Uterus (tissue), 4 donors: ENCODE results near the gene MAPKBP1. TPM values are rescaled to one million over a fixed set of nuclear protein-coding genes. Genes with fewer than 3 reads are reported as not detected.

ENCODE experiments used
- DNase-seq, 2 donors: peaks; one replicate each; pipeline ENCODE4 v3.0.0-alpha.2; 2019 to 2020
- H3K27ac ChIP-seq, 2 donors: fragments of 200-600 bp; sonication (generic); 1 replicate in 1 of 2; 2 replicates in 1 of 2; pipeline ENCODE4 v1.5.1; 2016 to 2018
- H3K27me3 ChIP-seq, 2 donors: fragments of 200-600 bp; sonication (generic); one replicate each; pipeline ENCODE4 v1.5.1; 2018 to 2019; ENCODE audit warnings: control low read depth in 1 of 2
- H3K36me3 ChIP-seq, 2 donors: fragments of 200-600 bp; sonication (generic); one replicate each; pipeline ENCODE4 v1.5.1; 2019; ENCODE audit warnings: control low read depth in 1 of 2
- H3K4me1 ChIP-seq, 2 donors: fragments of 200-600 bp; sonication (generic); one replicate each; pipeline ENCODE4 v1.5.1; 2018 to 2019; ENCODE audit warnings: control low read depth in 1 of 2
- H3K4me3 ChIP-seq, 2 donors: fragments of 200-600 bp; sonication (generic); 1 replicate in 1 of 2; 2 replicates in 1 of 2; pipeline ENCODE4 v1.5.1; 2018 to 2019; ENCODE audit warnings: mild to moderate bottlenecking in 1 of 2
- H3K9me3 ChIP-seq, 2 donors: fragments of 200-600 bp; sonication (generic); one replicate each; pipeline ENCODE4 v1.5.1; 2019; ENCODE audit warnings: control low read depth in 1 of 2
- CTCF ChIP-seq, 4 experiments: fragments of 200-600 bp in 2 of 4; fragments of 450-650 bp in 2 of 4; sonication (generic) in 2 of 4; IDR thresholded peaks; one replicate each; pipeline ENCODE4 v1.5.1; 2016 to 2019; ENCODE audit warnings: antibody characterized with exemption in 4 of 4, mild to moderate bottlenecking in 2 of 4, moderate library complexity in 1 of 4
- POLR2A ChIP-seq, 2 donors: fragments of 450-650 bp; IDR thresholded peaks; one replicate each; pipeline ENCODE4 v1.6.1; 2016; ENCODE audit warnings: antibody characterized with exemption in 2 of 2, mild to moderate bottlenecking in 1 of 2, moderate library complexity in 1 of 2
- intact Hi-C: fragments of 100-400 bp; cut with DNase I; formaldehyde crosslinking; loops from one replicate; pipeline ENCODE4 v1.15.1; 2023; ENCODE audit warnings: low total_unique reads
- total RNA-seq, 4 donors: library from RNA; depleted of rRNA in 3 of 4; stranded (reverse); fragments of >200 nt in 3 of 4; gene quantifications; one replicate each; pipeline versions ENCODE4 v1.1.0 to v1.2.4, GENCODE V29; 2014 to 2023
- donor health status: DM: yes; HTN: yes; CAD: no.

Gene MAPKBP1
- total RNA-seq, 4 donors from 2014 or later: 5.9 to 56.2 (median 23.5) TPM

DNA sequence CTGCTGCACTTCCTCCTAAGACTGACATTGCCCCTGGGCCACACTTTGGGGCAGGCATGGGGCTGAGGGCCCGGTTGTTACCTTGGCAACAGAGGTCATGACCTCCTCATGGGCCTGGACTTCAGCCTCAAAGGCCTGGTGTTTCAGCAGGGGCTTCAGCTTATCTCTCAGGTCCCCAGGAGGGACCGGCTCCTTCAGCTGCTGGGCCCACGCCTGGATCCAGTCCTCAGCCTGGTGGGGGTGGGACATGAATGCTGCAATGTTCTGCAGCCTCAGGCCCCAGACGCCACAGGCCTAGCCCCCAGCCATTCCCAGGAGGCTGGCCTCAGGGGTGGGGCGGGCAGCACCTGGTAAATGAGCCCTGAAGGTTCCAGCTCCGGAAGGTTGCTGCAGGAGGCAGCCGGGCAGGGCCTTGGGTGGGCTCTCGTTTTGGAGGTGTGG lies 92.0 kb downstream of the MAPKBP1 start:
- Histone ChIP-seq H3K4me3 (no peak overlapping the region), H3K27me3 (no peaks in the 10 kb centered on the region), H3K4me1 (no peaks in the 10 kb centered on the region), H3K9me3 (no peaks in the 10 kb centered on the region), H3K27ac (no peak overlapping the region), H3K36me3 (no peaks in the 10 kb centered on the region)
- no peak for DNase-seq
- TF ChIP-seq POLR2A (IDR thresholded peaks at IDR 0.05): no peak
- no peak for TF ChIP-seq CTCF (IDR thresholded peaks at IDR 0.05)
- intact Hi-C loops: no loop called here

GRCh38 chr15:41866872-41867579 lies 92.7 kb downstream of the MAPKBP1 start:
- intact Hi-C loops: no loop called here
- no peaks in the 10 kb centered on the region for H3K36me3 ChIP-seq

DNA sequence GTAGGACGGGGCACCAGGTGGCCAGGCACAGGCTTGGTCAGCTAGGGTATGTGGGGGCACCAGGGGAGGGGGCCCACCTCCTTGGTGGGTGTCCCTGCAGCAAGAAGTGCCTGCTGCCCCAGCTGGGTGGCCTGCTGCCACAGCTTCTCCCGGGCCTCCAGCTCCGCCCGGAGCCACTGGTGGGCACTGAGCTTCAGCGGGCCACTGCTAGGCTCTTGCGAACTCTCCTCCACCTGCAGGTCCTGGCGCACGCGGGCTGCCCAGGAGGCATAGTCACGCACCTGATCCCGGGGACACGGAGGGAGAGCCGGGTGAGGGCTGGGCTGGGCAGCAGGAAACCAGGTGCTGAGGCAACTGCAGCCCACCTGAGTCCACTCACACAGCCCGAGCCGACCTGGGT lies 94.0 kb downstream of the MAPKBP1 start:
- Histone ChIP-seq H3K9me3 (no peaks in the 10 kb centered on the region), H3K27ac (no peak overlapping the region), H3K36me3 (no peaks in the 10 kb centered on the region), H3K27me3 (no peaks in the 10 kb centered on the region), H3K4me1 (no peaks in the 10 kb centered on the region), H3K4me3 (no peak overlapping the region)
- intact Hi-C loops: no loop called here
- DNase-seq: no peak
- TF ChIP-seq CTCF (IDR thresholded peaks at IDR 0.05) (no peak), POLR2A (IDR thresholded peaks at IDR 0.05) (no peak)

More at GRCh38 chr15:41866872-41867579, 92.7 kb downstream of the MAPKBP1 start:
- TF ChIP-seq CTCF (IDR thresholded peaks at IDR 0.05): no peak
- no peak for TF ChIP-seq POLR2A (IDR thresholded peaks at IDR 0.05)
- H3K4me3 ChIP-seq: no peak overlapping the region
- no peak overlapping the region for H3K27ac ChIP-seq
- no peaks in the 10 kb centered on the region for H3K9me3 ChIP-seq
- no peak for DNase-seq
- H3K27me3 ChIP-seq: no peaks in the 10 kb centered on the region
- no peaks in the 10 kb centered on the region for H3K4me1 ChIP-seq

GRCh38 chr15:41869770-41870688 lies 95.7 kb downstream of the MAPKBP1 start:
- no peak for DNase-seq
- H3K4me3 ChIP-seq: no peak overlapping the region
- H3K36me3 ChIP-seq: no peaks in the 10 kb centered on the region
- intact Hi-C loops: no loop called here
- no peak overlapping the region for H3K27ac ChIP-seq
- no peaks in the 10 kb centered on the region for H3K9me3 ChIP-seq
- no peak for TF ChIP-seq CTCF (IDR thresholded peaks at IDR 0.05)
- TF ChIP-seq POLR2A (IDR thresholded peaks at IDR 0.05): no peak
- H3K27me3 ChIP-seq: no peaks in the 10 kb centered on the region
- H3K4me1 ChIP-seq: no peaks in the 10 kb centered on the region

DNA sequence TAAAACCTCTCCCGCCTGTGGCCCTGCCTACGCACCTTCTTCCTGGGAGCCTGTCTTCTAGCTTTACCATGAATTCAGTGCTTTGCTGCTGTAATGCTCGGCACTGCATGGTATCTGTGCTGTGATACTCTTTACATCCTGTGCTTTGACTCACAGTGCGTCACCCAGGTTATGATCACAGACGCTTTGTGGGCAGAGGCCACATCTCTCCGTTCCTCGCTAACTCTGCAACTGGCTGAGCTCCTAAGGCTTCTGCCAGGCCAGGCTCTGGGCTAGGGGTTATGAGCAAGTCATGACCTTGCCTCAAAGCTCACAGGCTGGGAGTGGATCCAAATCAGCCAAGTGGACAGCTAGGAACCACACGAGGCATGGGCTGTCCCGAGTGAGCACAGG lies 96.4 kb downstream of the MAPKBP1 start:
- Histone ChIP-seq H3K36me3 (no peaks in the 10 kb centered on the region), H3K4me3 (no peak overlapping the region), H3K27me3 (no peaks in the 10 kb centered on the region), H3K9me3 (no peaks in the 10 kb centered on the region), H3K4me1 (no peaks in the 10 kb centered on the region), H3K27ac (no peak overlapping the region)
- no peak for DNase-seq
- intact Hi-C loops: no loop called here
- no peak for TF ChIP-seq CTCF (IDR thresholded peaks at IDR 0.05)
- no peak for TF ChIP-seq POLR2A (IDR thresholded peaks at IDR 0.05)
